Measurements from ENCODE around the gene SALL3.
"Not testable (repeated sequence)": the region's sequence is repeated elsewhere in the genome, so short reads cannot be mapped to it uniquely, and the experiment has no call there.

The SALL3 gene

DNA sequence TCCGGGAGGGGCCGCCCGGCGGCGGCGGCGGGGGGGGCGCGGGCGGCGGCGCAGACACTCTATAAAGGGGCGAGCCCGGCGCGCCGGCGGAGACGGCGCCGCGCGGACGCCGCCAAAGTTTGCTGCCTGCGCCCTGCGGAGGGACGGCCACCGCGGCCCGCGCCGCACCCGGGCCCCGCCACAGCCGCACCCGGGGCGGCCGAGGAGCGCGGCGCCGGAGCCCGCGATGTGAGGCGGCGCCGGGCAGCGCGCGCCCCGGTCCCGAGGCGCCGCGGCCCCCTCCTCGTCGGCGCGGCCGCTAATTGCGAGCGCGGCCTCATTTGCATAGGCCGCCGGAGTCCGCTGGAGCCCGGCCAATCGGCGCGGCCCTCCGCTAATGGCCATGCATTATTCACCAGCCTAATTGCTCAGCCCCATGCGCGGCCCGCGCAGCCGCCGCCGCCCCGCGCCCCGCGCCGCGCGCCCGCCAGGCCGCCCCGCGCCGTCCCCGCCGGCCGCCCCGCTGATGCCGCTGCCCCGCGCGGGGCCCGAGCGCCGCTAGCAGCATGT is at the start of gene SALL3:
Gene SALL3, plus strand, starts transcription at position 89 of the 549 bp plus-strand sequence. Its CDS starts 457 bp downstream, at position 546.
- DNase-seq (ENCODE audit: low read depth): no peak

DNA sequence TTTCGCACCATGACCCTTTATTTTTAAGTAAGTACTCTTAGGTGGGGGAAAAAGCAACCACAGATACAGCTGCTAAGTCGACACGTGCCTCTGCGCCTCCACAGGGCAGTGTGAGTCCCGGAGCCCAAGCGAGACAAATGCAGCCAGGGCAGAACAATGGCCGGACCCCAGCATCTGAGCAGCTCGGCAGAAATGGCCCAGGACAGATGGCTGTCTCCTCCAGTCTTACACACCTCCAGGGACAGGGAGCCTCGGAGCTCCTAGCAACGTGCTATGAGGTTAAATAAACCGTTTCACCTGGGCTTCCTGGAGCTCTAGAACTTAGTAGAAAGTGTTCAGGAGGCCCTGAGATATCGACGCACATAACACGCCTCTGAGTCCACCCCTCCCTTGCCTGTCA is 47.3 kb upstream of the SALL3 start:
- no peak for DNase-seq (ENCODE audit: low read depth)

DNA sequence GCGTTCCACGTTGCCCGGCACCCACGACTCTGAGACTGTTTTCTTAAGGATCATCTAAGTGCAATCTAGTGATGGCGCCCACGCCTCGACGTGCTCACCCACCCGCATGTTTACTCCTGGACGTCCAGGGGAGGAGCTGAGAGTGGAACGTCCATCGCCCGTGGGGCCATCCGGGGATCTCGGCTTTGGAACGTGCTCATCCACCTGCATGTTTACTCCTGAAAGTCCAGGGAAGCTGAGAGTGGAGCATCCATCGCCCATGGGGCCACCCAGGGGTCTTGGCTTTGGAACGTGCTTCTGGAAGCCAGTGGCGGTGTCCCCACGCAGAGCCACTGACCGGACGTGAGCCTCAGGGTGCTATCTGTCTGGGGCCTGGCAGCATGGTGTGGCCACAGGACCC is 45.6 kb upstream of the SALL3 start:
- DNase-seq (ENCODE audit: low read depth): no peak

DNA sequence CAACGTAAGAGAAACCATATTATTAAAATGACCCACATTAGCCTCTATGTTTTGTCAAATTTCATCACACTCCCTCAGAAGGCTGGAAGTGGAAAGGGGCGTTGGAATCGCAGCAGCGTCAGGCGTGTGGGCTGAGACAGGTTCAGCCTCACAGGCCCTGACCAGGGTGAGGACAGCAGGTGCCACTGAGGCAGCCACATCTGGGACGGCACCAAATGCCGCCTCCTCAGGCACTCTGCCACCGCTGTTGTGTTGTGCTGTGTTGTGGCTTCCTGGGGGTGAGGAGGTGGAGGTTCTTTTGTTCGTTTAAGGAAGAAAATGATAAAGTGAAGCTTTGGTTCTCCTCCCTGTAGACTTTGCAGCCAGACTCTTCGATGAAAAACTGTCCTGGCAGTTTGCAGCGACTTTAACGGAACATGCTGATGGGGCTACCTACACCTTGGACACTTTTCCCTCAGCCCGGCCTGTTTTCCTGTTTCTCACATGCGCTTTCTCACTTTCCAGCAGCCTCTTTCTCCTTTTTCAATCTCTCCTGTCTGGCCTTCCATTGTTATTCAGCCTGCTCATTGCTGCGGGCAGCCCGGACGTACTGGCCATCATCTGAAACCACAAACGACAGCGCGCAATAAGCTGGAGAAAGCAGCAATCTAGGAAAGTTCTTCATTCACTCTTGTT is 44.9 kb upstream of the SALL3 start:
- no peak for DNase-seq (ENCODE audit: low read depth)

DNA sequence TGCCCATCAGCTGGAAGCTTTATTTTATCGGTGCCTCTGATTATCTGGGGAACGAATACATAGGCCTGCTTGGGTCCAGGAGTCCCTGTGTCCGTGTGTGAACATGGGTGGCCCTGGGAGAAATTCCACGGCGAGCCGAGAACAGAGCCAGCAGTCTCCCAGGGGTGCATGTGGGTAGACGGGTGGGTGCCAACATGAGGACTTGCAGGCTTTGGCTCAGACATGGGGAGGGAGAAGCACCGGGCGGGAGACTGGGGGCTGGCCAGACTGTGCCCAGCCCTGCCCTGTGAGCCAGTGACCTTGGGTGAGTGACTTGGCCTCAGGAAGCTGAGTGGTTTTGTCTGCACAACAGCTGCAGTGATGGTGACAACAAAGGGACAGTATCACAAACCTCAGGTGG is 44.2 kb upstream of the SALL3 start:
- DNase-seq (ENCODE audit: low read depth): no peak

DNA sequence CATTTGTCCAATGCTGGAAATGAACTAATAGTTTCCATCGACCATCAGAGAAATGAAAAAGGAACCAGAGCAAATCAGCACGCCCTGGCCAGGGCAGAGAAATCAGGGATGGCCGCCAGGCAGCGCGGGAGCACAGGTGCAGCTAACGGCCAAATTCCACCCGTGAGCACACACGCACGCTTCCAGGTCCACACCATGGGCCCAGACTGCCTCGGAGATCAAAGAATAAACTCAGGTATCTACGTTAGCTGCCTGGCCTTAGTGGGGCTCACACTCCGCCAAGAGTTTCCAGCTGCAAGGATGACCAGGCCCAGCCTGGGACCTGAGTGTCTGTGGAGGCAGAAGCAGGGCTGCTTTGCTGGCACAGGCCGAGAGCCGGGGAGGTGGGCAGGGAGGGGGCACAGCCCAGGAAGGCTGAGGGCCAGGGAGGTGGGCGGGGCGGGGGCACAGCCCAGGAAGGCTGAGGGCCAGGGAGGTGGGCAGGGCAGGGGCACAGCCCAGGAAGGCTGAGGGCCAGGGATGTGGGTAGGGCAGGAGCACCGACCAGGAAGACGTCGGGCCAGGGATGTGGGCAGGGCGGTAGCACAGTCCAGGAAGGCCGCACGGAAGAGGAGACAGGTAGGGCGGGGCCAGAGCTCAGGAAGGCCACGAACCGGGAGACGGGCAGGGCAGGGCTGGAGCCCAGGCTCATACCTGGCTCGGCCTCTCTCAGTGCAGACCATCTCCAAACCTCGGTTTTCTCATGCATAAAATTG is 43.2 kb upstream of the SALL3 start:
- no peak for DNase-seq (ENCODE audit: low read depth)

DNA sequence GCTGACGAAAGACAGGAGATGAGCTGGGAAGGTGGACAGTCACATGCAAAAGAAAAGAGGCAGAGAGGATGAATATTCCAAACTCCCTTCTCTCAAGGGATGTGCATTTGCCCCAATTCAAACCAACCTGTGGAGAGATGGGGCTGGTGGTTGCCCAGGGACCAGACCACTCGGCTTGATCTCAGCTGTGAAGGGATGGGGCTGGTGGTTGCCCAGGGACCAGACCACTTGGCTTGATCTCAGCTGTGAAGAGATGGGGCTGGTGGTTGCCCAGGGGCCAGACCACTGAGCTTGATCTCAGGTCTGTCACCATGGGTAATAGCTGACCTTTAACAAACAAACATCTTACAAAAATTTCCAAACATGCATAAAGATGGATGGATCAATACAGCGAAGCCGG is 42.5 kb upstream of the SALL3 start:
- DNase-seq (ENCODE audit: low read depth): no peak

DNA sequence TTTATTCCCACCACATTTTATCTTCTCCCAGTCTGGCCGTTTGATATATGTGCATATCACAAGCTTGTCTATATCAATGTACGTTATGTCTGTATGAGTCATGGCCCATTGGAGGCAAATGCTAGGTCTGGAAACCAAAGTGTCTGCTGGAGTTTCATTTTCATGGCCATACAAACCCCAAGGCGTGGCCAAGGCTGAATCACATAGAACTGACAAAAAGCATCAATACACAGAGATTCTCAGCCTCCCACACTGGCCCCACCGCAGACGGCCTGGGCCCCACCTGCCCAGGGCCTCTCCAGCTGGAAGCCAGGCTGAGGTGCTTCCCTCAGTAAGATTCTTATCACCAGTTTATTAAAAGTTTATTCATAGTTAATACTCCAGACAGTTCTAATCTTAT is 40.5 kb upstream of the SALL3 start:
- DNase-seq (ENCODE audit: low read depth): peak; percentile 22

DNA sequence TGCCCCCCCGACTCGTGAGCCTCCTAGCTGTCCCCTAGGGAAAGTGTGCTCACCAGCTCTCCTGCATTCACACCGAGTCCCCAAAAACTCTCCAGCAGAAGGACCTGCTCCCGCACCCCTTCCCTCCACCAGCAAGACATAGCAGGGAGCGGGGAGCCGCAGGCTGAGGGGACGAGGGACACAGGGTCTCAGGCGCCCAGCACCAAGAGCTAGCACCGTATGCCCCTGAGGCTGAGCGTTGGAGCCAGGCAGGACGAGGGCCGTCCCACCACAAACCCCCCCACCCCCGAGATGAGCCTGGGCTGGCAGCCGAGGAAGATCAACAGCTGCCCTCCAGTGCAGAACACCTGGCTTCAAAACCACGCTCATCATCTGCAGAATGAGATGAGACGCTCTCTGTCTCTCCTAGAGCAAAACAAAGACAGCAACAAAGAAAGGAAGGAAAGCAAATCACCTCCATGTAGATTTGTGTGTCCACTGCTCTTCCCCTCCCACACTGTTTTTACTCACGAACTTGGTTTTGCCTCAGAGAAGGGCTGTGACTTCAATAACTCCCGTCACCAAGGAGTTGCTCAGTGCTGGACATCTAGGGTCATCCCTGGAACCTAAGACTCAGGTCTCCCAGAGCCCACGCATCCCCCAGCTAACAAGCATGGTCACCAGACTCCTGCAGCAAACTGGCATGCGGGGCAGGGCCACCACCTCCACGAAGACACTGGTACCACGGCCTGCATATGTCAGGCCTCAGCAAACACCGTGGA is 39.7 kb upstream of the SALL3 start:
- no peak for DNase-seq (ENCODE audit: low read depth)

DNA sequence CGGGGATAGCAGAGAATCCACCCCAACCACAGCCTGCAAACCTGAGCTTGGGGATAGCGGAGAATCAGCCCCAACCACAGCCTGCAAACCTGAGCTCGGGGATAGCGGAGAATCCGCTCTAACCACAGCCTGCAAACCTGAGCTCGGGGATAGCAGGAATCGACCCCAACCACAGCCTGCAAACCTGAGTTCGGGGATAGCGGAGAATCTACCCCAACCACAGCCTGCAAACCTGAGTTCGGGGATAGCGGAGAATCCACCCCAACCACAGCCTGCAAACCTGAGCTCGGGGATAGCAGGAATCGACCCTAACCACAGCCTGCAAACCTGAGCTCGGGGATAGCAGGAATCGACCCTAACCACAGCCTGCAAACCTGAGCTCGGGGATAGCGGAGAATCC is 37.4 kb upstream of the SALL3 start:
- DNase-seq (ENCODE audit: low read depth): not testable (repeated sequence)

DNA sequence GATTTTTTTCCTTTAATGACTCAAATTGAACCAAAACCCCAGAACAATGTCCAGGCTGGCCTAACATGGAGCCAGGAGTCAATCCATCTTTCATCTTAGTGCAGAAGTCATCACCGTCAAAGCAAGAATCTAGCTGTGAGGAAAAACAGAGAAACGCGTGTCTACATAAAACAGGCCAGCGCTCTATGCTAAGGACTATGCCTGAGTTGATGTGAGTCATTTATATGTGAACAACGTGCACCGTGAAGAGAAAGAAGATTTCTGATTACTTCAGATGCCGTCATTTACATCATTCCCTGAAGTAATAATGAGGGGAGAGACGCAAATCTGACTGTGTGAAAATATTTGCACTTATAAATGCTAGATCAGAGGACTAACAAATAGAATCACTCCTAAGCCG is 34.0 kb upstream of the SALL3 start:
- DNase-seq (ENCODE audit: low read depth): no peak

DNA sequence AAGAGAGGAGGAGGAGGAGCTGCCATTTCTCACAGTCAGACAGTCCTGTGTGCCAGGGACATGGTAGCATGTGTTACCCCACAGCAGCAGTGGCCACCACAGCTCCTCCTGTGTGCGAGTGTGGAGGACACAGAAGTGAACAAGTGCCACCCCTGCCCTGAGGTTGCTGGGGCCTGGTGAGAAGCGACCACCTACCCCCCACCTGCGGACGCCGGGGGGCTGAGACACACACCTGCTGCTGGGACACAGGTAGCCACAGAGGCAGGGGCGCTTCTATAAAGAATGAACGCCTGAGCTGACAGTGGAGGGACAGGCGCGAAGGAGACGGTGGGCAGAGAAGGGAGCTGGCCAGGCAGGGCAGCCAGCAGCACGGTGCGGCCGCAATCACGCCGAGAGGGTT is 32.3 kb upstream of the SALL3 start:
- DNase-seq (ENCODE audit: low read depth): no peak

DNA sequence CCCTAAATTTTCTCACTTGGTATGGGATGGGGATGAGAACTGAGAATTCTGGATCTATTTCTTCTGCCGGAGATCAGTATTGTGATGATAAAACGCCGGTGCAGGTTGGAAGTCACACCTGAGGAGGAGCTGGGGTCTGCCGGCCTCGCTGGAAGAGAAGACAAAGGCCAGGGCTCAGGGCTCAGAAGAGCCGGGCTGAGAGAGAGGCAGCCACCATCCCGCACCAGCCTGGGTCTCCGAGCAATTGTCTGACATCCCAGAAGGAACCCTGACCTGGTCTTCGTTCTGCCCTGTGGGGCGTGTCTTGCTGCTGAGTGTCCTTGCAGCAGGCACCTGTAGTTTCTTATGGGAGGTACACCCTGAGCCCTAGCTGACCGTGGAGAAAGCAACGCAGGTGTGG is 31.4 kb upstream of the SALL3 start:
- no peak for DNase-seq (ENCODE audit: low read depth)

DNA sequence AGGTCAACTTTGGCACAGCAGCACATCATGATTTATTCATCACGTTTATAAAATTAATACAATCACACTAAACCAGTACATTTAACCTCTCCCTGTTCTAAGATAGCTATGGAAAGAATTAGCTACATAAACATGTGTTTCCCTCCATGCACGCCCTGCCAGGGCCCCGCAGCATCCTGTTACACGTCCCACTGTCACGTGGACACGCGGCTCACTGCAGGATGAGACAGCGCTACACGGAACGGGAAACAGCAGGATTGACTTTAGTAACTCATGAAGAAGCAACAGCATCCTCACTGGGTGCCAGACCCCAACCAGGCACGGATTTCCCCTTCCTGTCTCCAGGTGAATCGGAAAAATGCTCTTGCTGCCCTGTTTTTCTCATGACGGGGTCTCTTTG is 30.9 kb upstream of the SALL3 start:
- no peak for DNase-seq (ENCODE audit: low read depth)

DNA sequence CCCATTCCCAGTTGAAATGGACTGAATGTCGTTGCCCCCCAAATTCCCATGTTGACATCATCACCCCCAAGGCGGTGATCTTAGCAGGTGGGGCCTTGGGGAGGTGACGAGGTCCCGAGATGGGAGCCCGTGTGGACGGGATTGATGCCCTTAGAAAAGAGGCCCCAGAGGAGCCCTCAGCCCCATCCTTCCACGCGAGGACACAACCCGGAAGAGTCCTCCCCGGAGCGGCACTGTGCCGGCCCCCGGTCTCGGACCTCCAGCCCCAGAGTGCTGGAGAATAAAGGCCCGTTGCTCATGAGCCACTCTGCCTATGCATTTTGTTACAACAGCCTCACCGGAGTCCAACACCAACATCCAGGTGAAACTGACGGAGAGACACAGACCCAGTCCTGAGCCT is 30.4 kb upstream of the SALL3 start:
- DNase-seq (ENCODE audit: low read depth): no peak

DNA sequence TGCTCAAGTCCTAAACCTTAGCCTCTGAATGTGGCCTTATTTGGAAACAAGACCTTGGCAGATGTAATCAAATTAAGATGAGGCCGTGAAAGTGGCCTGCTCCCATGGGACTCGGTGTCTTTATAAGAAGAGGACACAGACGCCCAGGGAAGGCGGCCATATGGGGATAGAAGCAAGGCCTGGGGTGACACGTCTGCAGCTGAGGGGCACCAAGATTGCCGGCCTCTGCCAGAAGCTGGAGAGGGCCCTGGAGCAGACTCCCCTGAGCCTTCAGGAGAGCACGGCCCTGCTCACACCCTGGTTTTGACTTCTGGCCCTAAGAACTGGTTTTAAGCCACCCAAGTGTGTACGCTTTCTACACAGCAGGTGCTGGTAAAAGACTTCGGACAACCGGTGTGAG is 29.2 kb upstream of the SALL3 start:
- no peak for DNase-seq (ENCODE audit: low read depth)

DNA sequence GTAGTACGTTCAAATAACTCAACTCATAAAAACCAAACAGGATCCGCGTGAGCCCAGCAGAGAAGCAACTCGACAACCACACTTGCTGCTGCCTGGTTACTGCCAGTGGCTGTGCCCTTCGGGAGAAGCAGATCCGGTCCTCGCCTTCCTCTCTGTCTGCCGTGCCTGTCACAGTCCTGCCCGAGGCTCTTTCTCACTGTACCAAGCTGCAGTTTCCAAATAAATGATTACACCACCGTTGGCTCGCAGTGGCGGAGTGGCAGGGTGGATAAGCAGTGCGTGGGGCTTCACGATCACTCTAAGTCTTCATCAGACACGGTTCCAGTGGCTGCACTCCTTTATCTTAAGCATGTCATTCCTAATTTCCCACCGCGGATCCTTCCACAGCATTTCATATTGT is 26.1 kb upstream of the SALL3 start:
- no peak for DNase-seq (ENCODE audit: low read depth)

DNA sequence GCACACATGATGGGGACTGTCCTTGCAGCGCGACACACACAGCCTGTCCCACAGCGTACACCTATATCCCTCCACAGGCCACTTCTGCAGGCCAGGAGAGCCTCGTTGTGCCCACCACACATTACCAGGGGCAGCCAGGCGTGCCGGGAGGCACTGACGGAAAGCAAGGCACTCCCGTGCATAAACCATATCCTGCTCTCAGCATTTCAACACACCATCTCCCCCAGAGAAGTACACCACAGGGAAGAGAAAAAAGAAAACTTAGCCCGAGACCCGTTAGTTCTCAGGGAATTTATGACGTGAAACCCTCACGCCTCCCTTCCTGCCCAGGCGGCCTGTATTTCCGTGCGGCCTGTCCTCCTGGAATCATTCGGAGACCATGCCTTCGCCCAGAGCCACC is 24.6 kb upstream of the SALL3 start:
- DNase-seq (ENCODE audit: low read depth): no peak

DNA sequence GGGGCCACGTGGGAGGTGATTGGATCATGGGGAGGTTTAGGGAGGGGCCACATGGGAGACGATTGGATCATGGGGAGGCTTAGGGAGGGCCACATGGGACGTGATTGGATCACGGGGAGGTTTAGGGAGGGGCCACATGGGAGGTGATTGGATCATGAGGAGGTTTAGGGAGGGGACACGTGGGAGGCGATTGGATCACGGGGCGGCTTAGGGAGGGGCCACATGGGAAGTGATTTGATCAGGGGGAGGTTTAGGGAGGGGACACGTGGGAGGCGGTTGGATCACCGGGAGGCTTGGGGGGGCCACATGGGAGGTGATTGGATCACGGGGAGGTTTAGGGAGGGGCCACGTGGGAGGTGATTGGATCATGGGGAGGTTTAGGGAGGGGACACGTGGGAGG is 22.5 kb upstream of the SALL3 start:
- no peak for DNase-seq (ENCODE audit: low read depth)

DNA sequence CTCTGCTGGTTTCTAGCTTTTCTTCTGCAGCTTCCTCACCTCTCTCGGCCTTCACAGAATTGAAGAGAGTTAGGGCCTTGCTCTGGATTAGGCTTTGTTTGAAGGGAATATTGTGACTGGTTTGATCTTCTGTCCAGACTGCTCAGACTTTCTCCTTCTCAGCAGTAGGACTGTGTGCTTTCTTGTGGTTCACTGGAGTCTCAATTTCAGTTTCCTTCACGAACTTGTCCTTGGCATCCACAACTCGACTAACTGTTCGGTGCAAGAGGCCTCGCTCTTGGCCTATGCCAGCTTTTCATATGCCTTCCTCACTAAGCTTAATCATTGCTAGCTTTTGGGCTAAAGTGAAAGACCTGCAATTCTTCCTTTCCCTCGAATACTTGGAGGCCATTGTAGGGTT is 18.9 kb upstream of the SALL3 start:
- DNase-seq (ENCODE audit: low read depth): no peak

DNA sequence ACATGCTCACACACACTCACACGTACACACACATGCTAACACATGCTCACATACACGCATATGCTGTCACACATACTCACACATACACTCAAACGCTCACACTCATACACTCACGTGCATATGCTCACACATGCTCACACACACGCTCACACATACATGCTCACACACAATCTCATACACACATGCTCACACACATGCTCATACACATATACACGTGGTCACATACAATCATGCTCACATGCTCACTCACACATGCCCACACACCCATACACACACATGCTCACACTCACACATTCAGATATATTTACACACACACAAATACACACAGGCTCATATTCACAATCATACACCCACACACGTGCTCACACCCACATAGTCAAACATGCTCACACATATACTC is 17.5 kb upstream of the SALL3 start:
- no peak for DNase-seq (ENCODE audit: low read depth)

DNA sequence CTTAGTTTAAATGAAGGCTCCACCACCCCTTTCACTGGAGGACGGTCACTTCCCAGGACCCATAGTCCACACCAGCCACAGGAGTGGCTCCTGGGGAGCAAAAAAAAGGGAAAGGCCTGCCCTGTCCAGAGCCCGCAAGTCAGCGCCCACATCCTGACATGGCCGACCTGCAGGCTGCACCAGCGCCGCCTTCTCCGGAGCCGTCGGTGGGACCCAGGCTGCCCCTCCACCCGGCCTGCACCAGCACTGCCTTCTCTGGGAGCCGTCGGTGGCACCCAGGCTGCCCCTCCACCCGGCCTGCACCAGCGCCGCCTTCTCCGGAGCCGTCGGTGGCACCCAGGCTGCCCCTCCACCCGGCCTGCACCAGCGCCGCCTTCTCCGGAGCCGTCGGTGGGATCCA is 14.9 kb upstream of the SALL3 start:
- DNase-seq (ENCODE audit: low read depth): not testable (repeated sequence)

DNA sequence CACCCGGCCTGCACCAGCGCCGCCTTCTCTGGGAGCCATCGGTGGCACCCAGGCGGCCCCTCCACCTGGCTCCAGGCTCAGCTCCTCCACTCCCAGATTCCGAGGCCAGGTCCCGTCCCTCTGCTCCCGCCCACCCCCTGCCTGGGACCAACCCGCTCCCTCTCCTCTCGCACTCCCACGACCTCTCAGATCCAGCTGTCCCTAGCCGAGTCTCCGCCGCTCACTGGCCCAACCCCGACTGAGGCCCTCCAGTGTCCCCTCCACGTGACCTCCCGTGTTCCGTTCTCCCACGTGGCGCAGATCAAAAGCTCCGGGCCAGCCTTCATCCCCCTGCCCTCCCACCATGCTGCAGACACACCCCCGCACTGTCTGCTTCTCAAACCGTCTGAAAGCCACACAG is 14.4 kb upstream of the SALL3 start:
- no peak for DNase-seq (ENCODE audit: low read depth)
